GM10847 (cell line): ENCODE results near the gene ZCCHC7.

Experiments
- POLR2A ChIP-seq: IDR thresholded peaks from 2 replicates; pipeline ENCODE4 v1.6.1; 2011; ENCODE audit not compliant: insufficient read length; ENCODE audit errors: extremely low read depth

ZCCHC7 gene

DNA sequence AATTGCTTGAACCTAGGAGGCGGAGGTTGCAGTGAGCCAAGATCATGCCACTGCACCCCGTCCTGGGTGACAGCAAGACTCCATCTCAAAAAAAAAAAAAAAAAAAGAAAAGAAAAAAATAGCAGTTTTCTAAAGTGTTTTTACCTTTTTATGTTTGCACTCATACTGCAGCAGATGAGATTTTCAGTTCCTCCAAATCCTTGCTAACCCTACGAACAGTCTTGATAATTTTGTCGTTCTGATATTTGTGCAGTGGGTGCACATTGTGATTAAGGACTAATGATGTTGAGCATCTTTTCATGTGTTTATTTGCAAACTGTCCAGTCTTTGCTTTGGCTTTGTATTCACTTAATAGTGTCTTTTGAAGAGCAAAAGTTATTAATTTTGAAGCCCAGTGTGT lies 42.9 kb downstream of the ZCCHC7 start:
- no peak for TF ChIP-seq POLR2A

GRCh38 chr9:37165644-37166043 lies 45.3 kb downstream of the ZCCHC7 start:
- TF ChIP-seq POLR2A: no peak

DNA sequence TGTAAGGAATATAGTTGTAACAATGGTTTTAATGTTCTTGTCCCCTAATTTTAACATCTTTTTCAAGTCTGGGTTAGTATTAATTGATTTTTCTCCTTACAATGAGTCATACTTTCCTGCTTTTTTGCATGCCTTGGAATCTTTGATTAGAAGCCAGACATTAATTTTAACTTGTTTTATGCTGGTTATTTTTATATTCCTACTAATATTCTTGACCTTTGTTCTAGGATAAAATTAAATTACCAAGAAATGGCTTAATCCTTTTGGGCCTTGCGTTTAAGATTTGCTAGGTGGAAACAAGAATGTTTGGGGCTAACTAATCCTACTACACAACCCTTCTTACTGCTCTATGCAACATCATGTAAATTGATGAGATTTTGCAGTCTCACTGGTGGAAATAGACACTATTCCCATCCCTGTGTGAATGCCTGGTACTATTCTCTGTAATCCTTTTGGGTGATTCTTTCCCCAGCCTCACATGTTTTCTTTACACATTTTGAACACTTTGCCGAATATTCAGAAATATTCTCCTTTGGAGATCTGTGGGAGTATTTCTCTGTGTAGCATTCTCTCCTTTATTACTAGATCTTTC lies 47.2 kb downstream of the ZCCHC7 start:
- no peak for TF ChIP-seq POLR2A

DNA sequence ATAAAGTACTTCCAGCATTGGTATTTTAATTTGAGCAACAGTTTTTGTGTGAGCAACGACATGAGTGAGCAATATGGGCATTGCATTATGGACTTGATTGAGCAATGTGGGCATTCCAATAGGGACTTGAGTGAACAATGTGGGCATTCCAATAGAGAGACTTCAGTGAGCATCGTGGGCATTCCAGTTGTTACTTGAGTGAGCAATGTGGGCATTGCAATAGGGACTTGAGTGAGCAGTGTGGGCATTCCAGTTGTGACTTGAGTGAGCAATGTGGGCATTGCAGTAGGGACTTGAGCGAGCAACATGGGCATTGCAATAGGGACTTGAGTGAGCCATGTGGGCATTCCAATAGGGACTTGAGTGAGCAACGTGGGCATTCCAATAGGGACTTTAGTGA lies 52.2 kb downstream of the ZCCHC7 start:
- TF ChIP-seq POLR2A: no peak

DNA sequence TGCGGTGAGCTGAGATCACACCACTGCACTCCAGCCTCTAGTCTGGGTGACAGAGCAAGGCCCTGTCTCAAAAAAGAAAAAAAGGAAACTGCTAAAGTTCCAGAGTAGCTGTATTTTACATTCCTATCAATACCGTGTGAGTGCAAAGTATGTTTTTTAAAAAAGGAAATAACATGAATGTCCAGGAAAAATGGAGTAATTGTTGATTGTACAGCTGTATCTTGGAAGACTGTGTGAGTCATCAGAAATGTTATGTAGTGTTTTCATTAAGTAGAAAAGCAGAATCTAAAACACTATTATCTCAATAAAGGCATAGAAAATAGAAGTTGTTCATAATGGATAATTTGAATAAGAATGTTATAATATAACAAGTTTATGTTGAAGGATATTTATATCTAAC lies 53.9 kb downstream of the ZCCHC7 start:
- TF ChIP-seq POLR2A: no peak

- no peak for TF ChIP-seq POLR2A
These were observed 58.4 kb downstream of the ZCCHC7 start for GRCh38 chr9:37178742-37179141.

DNA sequence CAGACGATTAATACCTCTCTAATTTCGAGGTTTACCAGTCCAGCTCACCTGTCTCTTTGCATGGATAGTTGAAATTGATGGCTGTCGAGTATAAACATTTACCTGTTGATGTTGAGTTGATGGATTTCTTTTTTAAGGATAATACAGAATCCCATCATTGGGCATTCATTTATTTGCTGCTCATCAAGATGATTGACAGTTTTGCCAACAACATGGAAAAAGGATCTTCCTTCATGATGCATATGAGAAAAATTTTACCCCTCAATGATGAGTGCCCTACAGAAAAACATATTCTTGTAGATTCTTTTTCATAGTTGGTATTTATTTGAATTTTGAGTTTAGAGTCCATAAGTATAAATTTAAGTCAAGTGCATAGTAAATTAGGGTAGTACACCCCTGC lies 59.2 kb downstream of the ZCCHC7 start:
- no peak for TF ChIP-seq POLR2A

- no peak for TF ChIP-seq POLR2A
These were observed 59.8 kb downstream of the ZCCHC7 start for GRCh38 chr9:37180138-37180537.

- no peak for TF ChIP-seq POLR2A
These were observed 62.3 kb downstream of the ZCCHC7 start for GRCh38 chr9:37182718-37183117.

- no peak for TF ChIP-seq POLR2A
These were observed 64.8 kb downstream of the ZCCHC7 start for GRCh38 chr9:37184905-37185867.

DNA sequence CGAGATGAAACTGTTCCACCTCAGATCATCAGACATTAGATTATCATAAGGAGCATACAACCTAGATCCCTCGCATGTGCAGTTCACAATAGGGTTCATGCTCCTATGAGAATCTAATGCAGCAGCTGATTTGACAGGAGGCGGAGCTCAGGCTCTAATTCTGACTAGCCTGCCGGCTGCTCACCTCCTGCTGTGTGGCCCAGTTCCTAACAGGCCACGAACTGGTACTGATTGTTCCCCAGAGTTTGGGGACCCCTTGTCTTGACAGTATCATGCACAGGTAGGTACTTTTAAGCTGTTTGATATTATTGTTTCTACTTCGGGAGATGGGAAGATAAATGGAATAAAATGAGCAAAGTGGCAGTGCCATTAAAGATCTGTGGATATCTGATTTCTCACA lies 66.9 kb downstream of the ZCCHC7 start:
- TF ChIP-seq POLR2A: no peak

GRCh38 chr9:37187713-37188439 lies 67.5 kb downstream of the ZCCHC7 start:
- no peak for TF ChIP-seq POLR2A

DNA sequence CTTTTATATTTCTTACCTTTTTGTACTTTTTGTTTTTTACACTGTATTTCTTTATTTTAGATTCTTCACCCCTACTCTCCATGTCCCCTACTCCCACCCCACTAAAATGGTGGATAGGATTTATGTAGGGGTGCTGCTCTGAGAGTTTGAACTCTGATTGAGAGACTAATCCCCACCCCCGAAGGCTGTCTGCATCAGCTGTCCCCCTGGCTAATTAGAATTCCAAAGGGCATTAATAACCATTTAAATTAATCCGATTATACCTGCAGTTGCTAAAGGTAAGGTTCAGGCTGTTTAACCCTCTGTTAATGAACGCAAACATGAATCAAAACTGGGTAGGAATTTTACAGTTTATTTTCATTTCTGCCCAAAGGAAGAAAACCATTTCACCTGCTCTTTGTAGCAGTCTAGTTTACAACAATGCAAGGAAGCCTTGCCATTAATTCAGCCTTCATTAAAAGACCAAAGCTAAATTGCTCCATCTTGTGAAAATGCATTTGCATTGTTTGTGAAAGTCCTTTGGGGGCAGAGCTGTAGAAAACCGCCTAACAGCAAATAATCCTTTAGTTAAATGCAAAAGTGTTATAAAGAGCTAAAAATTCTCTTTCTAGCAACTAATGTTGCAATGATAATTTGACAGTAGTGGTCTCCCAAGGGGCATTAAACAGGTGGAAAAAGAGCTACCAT lies 71.2 kb downstream of the ZCCHC7 start:
- TF ChIP-seq POLR2A: no peak

GRCh38 chr9:37192803-37193202 lies 72.4 kb downstream of the ZCCHC7 start:
- TF ChIP-seq POLR2A: no peak
